Duodenal mucosa (tissue), 2 donors: ENCODE results near the gene FARS2.
"Not testable (repeated sequence)": the region's sequence is repeated elsewhere in the genome, so short reads cannot be mapped to it uniquely, and the experiment has no call there.

ENCODE experiments used
- H3K27ac ChIP-seq: one replicate; pipeline ENCODE4 v1.7.0; 2013; ENCODE audit warnings: low read depth, low read length
- H3K27me3 ChIP-seq, 2 donors: one replicate each; pipeline ENCODE4 v1.7.0; 2013; ENCODE audit warnings: low read length in 2 of 2, control low read depth in 1 of 2; ENCODE audit not compliant: insufficient read depth in 2 of 2, control insufficient read depth in 1 of 2
- H3K36me3 ChIP-seq, 2 donors: one replicate each; pipeline ENCODE4 v1.7.0; 2013; ENCODE audit warnings: low read length in 2 of 2, control low read depth in 1 of 2; ENCODE audit not compliant: insufficient read depth in 2 of 2, control insufficient read depth in 1 of 2
- H3K4me1 ChIP-seq, 2 donors: one replicate each; pipeline ENCODE4 v1.7.0; 2013; ENCODE audit warnings: low read length in 2 of 2, control low read depth in 1 of 2; ENCODE audit not compliant: insufficient read depth in 2 of 2, control insufficient read depth in 1 of 2
- H3K4me3 ChIP-seq, 2 donors: one replicate each; pipeline ENCODE4 v1.7.0; 2013; ENCODE audit warnings: low read length in 2 of 2, low read depth in 1 of 2
- H3K9ac ChIP-seq, 2 donors: one replicate each; pipeline ENCODE4 v1.7.0; 2013; ENCODE audit warnings: low read length in 2 of 2, low read depth in 1 of 2
- H3K9me3 ChIP-seq, 2 donors: one replicate each; pipeline ENCODE4 v1.7.0; 2013; ENCODE audit warnings: low read length in 2 of 2, control low read depth in 1 of 2; ENCODE audit not compliant: control insufficient read depth in 1 of 2

The FARS2 gene

GRCh38 chr6:5782783-5783547, 521.7 kb downstream of the FARS2 start:
- peak overlapping the region; percentile 0 to 44 for H3K4me3 ChIP-seq
- H3K4me1 ChIP-seq, result peaks cover 22% of the 10 kb centered on the region in 2 donors
- H3K9me3 ChIP-seq, result no peaks in the 10 kb centered on the region
- H3K36me3 ChIP-seq, result no peaks in the 10 kb centered on the region
- H3K27ac ChIP-seq, result peak overlapping the region; percentile 76
- no peaks in the 10 kb centered on the region for H3K27me3 ChIP-seq
- peak overlapping the region; percentile 1 to 51 for H3K9ac ChIP-seq

- Histone ChIP-seq H3K4me1 (peaks cover 22% of the 10 kb centered on the region in 2 donors), H3K36me3 (no peaks in the 10 kb centered on the region), H3K4me3 (peak overlapping the region in 1 of 2 donors; percentile 44), H3K9ac (peak overlapping the region in 1 of 2 donors; percentile 1), H3K27me3 (no peaks in the 10 kb centered on the region), H3K9me3 (no peaks in the 10 kb centered on the region), H3K27ac (peak overlapping the region; percentile 76)
Observed at GRCh38 chr6:5783584-5784089, 522.3 kb downstream of the FARS2 start.

GRCh38 chr6:5785249-5785648, 523.9 kb downstream of the FARS2 start:
- no peaks in the 10 kb centered on the region for H3K36me3 ChIP-seq
- no peaks in the 10 kb centered on the region for H3K27me3 ChIP-seq
- no peak overlapping the region for H3K4me3 ChIP-seq
- H3K27ac ChIP-seq, result no peak overlapping the region
- no peak overlapping the region for H3K9ac ChIP-seq
- H3K4me1 ChIP-seq, result peaks cover 22% of the 10 kb centered on the region in 2 donors
- no peaks in the 10 kb centered on the region for H3K9me3 ChIP-seq

- Histone ChIP-seq H3K9ac (no peak overlapping the region), H3K27me3 (no peaks in the 10 kb centered on the region), H3K9me3 (no peaks in the 10 kb centered on the region), H3K4me1 (peaks cover 22% of the 10 kb centered on the region in 2 donors), H3K4me3 (no peak overlapping the region), H3K27ac (no peak overlapping the region), H3K36me3 (no peaks in the 10 kb centered on the region)
Observed at GRCh38 chr6:5786321-5786968, 525.1 kb downstream of the FARS2 start.

- Histone ChIP-seq H3K4me1 (peaks cover 18 to 19% of the 10 kb centered on the region in 2 donors), H3K27ac (no peak overlapping the region), H3K36me3 (no peaks in the 10 kb centered on the region), H3K27me3 (no peaks in the 10 kb centered on the region), H3K9me3 (no peaks in the 10 kb centered on the region), H3K4me3 (no peak overlapping the region), H3K9ac (no peak overlapping the region)
Observed at GRCh38 chr6:5786969-5787720, 525.8 kb downstream of the FARS2 start.

GRCh38 chr6:5789426-5789825, 528.1 kb downstream of the FARS2 start:
- H3K36me3 ChIP-seq, H3K27ac ChIP-seq, H3K4me3 ChIP-seq, H3K9me3 ChIP-seq, H3K9ac ChIP-seq, H3K27me3 ChIP-seq, H3K4me1 ChIP-seq: not testable (repeated sequence)

GRCh38 chr6:5796555-5796954, 535.2 kb downstream of the FARS2 start:
- not testable (repeated sequence) for H3K4me3 ChIP-seq, H3K27me3 ChIP-seq, H3K9me3 ChIP-seq, H3K9ac ChIP-seq, H3K36me3 ChIP-seq, H3K27ac ChIP-seq, H3K4me1 ChIP-seq

GRCh38 chr6:5806406-5806805, 545.1 kb downstream of the FARS2 start:
- not testable (repeated sequence) for H3K9me3 ChIP-seq

GRCh38 chr6:5809450-5809849, 548.1 kb downstream of the FARS2 start:
- no peak overlapping the region for H3K27ac ChIP-seq
- no peak overlapping the region for H3K9ac ChIP-seq
- H3K36me3 ChIP-seq, result no peaks in the 10 kb centered on the region
- H3K4me1 ChIP-seq, result peaks cover 0 to 5% of the 10 kb centered on the region in 2 donors
- H3K9me3 ChIP-seq, result peaks cover 0 to 5% of the 10 kb centered on the region in 2 donors
- no peak overlapping the region for H3K4me3 ChIP-seq
- no peaks in the 10 kb centered on the region for H3K27me3 ChIP-seq

More at GRCh38 chr6:5806406-5806805, 545.1 kb downstream of the FARS2 start:
- not testable (repeated sequence) for H3K4me1 ChIP-seq, H3K27me3 ChIP-seq, H3K36me3 ChIP-seq, H3K4me3 ChIP-seq, H3K27ac ChIP-seq, H3K9ac ChIP-seq

GRCh38 chr6:5811997-5812396, 550.7 kb downstream of the FARS2 start:
- Histone ChIP-seq H3K27ac (no peak overlapping the region), H3K9ac (no peak overlapping the region), H3K9me3 (no peaks in the 10 kb centered on the region), H3K27me3 (no peaks in the 10 kb centered on the region), H3K4me1 (peaks cover 0 to 5% of the 10 kb centered on the region in 2 donors), H3K36me3 (no peaks in the 10 kb centered on the region), H3K4me3 (no peak overlapping the region)
